Upper lobe of right lung (tissue), 1 donor: ENCODE results near the gene AP1S2. TPM values are rescaled to one million over a fixed set of nuclear protein-coding genes. Genes with fewer than 3 reads are reported as not detected.
A peak's percentile ranks its signal among the peaks of the same experiment; 100 is the strongest.

Source experiments
- ATAC-seq: fragments of 200-7000 bp; cut with Tn5 transposase; one replicate; pipeline ENCODE4 v1.9.1; 2020; ENCODE audit warnings: mild to moderate bottlenecking, moderate library complexity
- DNase-seq: peaks from one replicate; pipeline ENCODE4 v3.0.0-alpha.2; 2020
- H3K27ac ChIP-seq: fragments of 200-600 bp; one replicate; pipeline ENCODE4 v1.8.0; 2022
- H3K27me3 ChIP-seq: fragments of 200-600 bp; one replicate; pipeline ENCODE4 v1.8.0; 2022; ENCODE audit warnings: mild to moderate bottlenecking
- H3K36me3 ChIP-seq: fragments of 200-600 bp; one replicate; pipeline ENCODE4 v1.8.0; 2022
- H3K4me1 ChIP-seq: fragments of 200-600 bp; one replicate; pipeline ENCODE4 v1.8.0; 2022
- H3K4me3 ChIP-seq: fragments of 200-600 bp; one replicate; pipeline ENCODE4 v1.8.0; 2022; ENCODE audit warnings: mild to moderate bottlenecking
- H3K9me3 ChIP-seq: fragments of 200-600 bp; one replicate; pipeline ENCODE4 v1.8.0; 2022
- CTCF ChIP-seq: fragments of 200-600 bp; IDR thresholded peaks from one replicate; pipeline ENCODE4 v1.8.0; 2022; ENCODE audit warnings: antibody characterized with exemption
- intact Hi-C: fragments of 100-400 bp; cut with DNase I; formaldehyde crosslinking; loops from one replicate; pipeline ENCODE4 v1.11.0; 2022
- total RNA-seq: library from RNA; stranded (reverse); fragmentation: NEBNext Ultra II Directional; extraction: Animal tissue kit (Norgen Biotek cat#: 25700); gene quantifications from one replicate; pipeline ENCODE4 v1.2.1, GENCODE V29; 2021
- donor health status: DM: no; HTN: yes; CAD: no; lungs with severe emphysema.

Gene AP1S2
- total RNA-seq, 1 donor from 2014 or later, result 41.2 TPM

GRCh38 chrX:15785176-15785750 is 69.3 kb downstream of the AP1S2 start:
- H3K36me3 ChIP-seq, result peaks cover 7% of the 10 kb centered on the region
- no peak overlapping the region for H3K27ac ChIP-seq
- no peak for DNase-seq
- H3K4me1 ChIP-seq, result no peaks in the 10 kb centered on the region
- no peaks in the 10 kb centered on the region for H3K9me3 ChIP-seq
- H3K4me3 ChIP-seq, result no peak overlapping the region
- no peak for TF ChIP-seq CTCF
- intact Hi-C loops, result no loop called here
- no peak for ATAC-seq
- H3K27me3 ChIP-seq, result no peaks in the 10 kb centered on the region

- ATAC-seq (no peak), DNase-seq (no peak)
- Histone ChIP-seq H3K4me1 (no peaks in the 10 kb centered on the region), H3K27ac (peak overlapping the region; percentile 58), H3K4me3 (no peak overlapping the region), H3K27me3 (no peaks in the 10 kb centered on the region), H3K9me3 (no peaks in the 10 kb centered on the region), H3K36me3 (peaks cover 9% of the 10 kb centered on the region)
- TF ChIP-seq CTCF, result no peak
- intact Hi-C loops, result no loop called here
Measured at GRCh38 chrX:15781961-15782699, 72.5 kb downstream of the AP1S2 start.

Other genes starting within 250 kb of the AP1S2 start
- 0.90 TPM for gene CLTRN, start 190.0 kb downstream of the AP1S2 start, total RNA-seq
- gene CA5B, start 116.5 kb downstream of the AP1S2 start, total RNA-seq, result 11.2 TPM
- 9.5 TPM for gene ZRSR2, start 64.3 kb downstream of the AP1S2 start, total RNA-seq